Hematopoietic multipotent progenitor cell treated with erythropoietin and hydrocortisone succinate and interleukin-3 and kit ligand, for 4 days (in vitro differentiated cells): ENCODE measurements around the gene OR6N1.

ENCODE experiments used
- DNase-seq: peaks from one replicate; pipeline ENCODE4 v3.0.0-alpha.2; 2015

OR6N1 gene

DNA sequence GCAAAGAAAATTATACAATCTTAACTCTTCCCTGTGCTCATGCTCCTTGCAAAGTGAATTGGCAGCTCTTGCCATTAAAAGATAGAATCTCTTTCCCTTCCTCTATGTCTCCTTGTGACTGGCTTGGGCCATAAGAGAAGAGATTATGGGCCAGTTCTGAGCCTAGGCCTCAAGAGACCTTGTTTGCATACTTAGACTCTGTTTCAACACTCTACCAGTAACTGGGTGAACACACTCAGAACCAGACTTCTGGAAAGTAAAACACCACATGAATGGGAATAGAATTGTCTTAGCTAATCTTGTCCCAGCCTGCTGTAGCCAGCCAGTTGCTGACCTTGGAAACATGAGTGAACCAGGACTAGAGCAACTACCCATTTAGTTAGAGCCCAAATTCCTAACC is 36.1 kb downstream of the OR6N1 start:
- no peak for DNase-seq

DNA sequence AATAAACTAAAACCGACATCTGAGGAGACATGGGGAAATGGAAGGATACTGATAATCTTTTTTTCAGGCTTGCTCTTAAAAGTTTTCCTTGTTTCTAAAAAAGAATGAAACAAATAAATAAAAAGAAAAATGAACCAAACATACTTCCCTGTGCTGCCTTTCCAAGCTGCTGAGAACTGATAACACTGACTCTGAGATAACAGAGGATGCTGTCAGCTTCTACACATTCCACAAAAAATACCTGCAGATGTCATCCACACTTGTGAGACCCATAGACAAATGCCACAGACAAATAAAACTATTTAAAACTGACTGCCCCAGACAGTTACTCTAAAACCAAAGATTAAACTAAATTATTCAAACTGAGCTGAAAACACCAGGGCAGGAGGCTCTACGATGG is 39.5 kb downstream of the OR6N1 start:
- peak; percentile 34 for DNase-seq

DNA sequence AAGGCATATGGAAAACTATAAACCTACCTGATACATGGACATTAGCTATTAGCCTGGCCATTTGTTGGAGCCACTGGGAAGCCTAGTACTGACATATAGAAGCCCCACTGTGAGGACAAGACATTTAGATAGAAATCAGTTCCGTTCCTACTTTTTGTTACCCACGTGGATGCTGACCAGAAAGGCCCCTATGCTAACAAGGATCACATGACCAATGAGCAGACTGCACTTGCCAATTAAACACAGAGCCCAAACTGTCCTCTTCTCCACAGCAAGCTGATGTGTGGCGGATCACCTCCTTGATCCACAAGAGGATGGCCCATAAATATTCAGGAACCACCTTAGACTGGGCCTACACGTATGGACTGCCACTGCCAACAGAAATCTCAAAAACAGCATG is 40.3 kb downstream of the OR6N1 start:
- DNase-seq = no peak

DNA sequence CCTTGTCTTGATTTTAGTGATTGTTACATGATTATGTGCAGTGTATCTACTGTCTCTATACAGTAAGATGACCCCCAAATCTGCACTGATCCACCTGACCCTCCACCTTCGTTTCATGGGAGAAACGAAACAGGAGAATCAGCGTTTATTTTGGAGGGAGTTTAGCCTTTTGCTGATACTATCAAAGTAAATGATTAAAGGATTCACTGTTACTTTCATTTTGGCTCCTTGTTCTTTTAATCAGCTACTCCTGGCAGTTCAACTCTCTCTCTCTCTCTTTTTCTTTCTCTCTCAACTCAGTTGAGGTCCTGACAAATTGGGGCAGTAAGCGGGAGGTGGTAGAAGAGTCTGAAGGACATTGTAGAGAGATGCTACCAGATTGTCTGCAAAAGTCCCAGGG is 41.5 kb downstream of the OR6N1 start:
- no peak for DNase-seq

DNA sequence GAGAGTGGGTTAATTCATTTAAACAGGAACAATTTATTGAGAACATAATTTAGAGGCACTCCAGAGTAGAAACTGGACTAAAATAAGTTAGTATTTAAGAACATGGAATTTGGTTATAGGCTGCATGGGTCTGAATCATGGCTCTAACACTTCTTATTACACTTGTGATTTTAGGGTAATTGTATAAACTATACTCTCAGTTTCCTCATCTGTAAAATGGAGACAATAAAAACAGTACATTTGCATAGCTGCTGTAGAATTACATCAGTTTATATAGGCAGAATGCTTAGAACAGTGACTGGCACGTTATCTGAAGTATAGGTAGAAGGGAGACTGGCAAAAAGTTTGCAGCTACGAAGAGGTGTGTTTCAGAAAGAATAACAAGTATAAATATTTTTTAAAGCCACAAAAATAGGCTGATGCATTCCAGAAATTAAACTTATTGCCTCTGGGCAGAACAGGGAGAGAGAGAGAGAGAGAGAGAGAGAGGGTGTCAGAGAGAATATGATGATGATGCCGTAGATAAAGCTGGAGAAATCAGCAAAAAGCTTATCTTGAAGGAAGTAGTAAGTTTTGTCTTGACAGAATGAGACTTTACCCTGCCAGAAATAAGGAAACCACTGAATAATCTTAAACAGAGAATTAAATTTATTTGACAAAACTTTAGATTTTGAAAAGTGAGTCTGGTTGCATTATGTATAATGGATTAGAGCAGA is 43.3 kb downstream of the OR6N1 start:
- peak; percentile 27 for DNase-seq

DNA sequence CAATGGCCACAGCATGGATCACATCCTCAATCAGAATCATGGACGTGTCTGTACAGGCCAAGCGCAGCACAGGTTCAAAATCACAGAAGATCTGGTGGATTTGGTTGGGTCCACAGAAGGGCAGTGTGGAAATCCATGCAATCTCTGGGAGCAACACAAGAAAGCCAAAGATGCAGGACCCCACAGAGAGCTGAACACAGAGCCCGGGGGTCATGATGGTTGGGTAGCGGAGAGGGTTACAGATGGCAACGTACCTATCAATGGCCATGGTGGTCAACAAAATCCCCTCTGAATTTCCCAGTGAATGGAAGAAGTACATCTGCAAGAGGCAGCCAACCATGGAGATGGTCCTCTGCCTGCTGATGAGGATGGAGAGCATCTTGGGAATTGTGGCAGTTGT is 47.6 kb downstream of the OR6N1 start:
- DNase-seq = no peak

DNA sequence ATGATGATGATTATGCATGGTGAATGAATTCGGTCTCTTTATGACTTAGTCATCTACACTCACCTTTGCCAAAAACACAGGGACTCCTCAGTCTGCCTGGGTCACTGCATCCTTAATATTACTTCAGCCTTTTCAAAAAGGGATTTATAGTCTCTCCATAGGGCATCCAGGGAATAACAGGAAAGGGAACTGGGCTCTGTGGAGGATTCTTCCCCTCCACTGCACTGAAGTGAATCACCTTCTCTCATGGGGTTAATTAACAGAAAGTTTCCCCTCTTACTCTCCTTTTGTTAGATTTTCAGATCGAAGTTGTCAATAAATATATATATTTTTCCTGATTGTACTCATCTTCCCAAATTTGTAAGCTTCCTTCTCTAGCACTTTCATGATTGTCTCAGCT is 51.4 kb downstream of the OR6N1 start, which contains the start of gene OR6K3:
TSS of gene OR6K3 (minus strand) at position 101 of the 400 bp plus-strand sequence. CDS start 2,605 bp downstream, outside the sequence.
- DNase-seq = no peak

DNA sequence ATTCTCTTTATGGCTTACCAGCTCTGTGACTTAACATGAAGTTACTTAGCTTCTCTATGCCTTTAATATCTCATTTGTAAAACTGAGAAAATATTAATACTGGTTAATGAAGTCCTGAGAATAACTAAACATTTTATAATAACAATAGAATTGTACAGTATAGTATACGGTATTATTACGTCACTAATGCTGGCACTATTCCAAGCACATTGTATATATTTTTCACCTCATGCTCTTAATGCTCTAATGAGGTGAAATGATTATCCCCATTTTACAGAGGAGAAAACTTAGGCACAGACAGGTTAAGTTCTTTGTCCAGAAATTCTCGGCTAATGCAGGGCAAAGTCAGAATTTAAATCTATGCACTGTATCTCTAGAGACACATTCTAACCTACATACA is 52.3 kb downstream of the OR6N1 start:
- DNase-seq = no peak

DNA sequence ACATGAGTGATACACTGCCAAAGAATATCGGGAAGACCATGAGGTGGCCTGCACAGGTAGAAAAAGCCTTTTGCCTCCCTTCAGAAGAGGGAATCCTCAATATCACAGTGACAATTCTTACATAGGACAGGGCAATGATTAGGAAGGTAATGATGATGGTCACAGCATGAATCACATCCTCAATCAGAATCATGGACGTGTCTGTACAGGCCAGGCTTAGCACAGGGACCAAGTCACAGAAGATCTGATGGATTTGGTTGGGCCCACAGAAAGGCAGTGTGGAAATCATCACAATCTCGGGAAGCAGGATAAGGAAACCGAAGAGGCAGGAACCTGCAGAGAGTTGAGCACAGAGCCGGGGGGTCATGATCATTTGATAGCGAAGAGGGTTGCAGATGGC is 54.7 kb downstream of the OR6N1 start:
- DNase-seq = no peak

DNA sequence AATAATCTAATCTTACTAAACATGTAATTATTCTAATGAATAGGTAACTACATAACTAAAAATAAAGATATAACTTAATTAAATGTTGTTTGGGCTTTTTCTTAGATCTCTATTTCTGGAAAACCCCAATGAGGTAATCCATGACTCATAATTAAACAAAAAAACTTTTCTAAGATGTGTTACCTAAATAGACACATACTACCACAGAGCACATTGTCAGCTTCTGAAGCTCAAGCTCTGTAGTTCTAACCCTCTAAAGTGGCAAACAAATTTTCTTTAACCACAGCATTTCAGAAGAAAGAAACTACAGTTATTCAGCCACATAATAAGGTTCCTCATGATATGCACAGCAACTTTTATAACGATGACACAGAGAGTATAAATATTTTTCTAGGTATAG is 55.7 kb downstream of the OR6N1 start:
- DNase-seq = no peak

DNA sequence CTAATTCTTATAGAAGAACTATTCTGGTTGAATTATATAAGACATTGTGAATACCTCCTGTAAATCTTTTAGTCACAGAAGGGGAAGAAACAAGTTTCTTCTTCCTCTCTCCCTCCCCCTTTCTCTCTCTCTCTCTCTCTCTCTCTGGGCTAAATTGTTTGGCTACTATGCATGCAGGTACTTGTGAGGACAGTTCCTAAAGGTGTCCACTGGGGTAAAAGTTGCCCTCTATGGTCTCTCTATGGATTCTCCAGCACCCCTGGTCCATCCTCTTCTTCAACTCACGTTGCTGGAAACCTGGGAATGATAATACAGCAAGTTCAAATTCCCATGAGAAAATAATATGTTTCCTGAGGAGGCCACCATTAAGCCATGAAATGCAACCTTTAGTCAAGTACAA is 57.2 kb downstream of the OR6N1 start:
- no peak for DNase-seq
